ENCODE results near the gene FAF2.
A peak's percentile ranks its signal among the peaks of the same experiment; 100 is the strongest.
"Not testable (repeated sequence)": the region's sequence is repeated elsewhere in the genome, so short reads cannot be mapped to it uniquely, and the experiment has no call there.

FAF2 gene

DNA sequence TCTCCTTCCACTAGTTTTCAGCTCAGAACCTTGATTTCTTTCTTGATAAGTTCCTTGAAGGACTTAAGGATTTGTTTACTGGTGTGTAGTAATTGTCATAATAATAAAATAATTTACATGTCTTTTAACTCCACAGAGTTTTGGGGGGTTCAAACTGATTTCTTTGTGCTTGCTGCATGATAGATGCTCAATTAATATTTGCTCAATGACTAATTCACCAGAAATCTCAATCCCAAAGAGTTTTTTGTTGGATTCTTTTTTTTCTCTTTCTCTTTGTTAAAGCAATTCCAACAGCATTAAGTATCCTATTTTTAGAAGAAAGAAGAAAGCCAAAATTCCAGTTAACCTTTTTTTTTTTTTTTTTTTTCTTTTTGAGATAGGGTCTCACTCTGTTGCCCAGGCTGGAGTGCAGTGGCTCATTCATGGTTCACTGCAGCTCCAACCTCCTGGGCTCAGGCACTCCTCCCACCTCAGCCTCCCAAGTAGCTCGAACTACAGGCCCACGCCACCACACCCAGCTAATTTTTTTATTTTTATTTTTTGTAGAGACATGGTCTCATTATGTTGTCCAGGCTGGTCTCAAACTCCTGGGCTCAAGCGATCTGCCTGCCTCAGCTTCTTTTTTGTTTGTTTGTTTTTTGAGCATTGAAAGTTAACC lies 10.8 kb downstream of the FAF2 start:
- no peak for DNase-seq (ENCODE audit: low spot score)

DNA sequence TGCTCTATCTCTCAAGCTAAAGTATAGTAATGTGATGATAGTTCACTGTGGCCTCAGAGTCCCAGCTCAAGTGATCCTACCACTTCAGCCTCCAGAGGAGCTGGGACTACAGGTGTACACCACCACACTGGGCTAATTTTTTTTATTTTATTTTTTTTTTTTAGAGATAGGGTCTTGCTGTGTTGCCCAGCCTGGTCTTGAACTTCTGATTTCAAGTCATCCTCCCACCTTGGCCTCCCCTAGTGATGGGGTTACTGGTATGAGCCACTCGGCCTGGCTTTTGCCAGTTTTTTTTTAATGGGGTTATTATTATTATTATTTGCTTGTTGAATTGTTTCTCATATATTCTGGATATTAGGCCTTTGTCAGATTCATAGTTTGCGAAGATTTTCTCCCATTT lies 13.2 kb downstream of the FAF2 start:
- no peak for DNase-seq (ENCODE audit: low spot score)

DNA sequence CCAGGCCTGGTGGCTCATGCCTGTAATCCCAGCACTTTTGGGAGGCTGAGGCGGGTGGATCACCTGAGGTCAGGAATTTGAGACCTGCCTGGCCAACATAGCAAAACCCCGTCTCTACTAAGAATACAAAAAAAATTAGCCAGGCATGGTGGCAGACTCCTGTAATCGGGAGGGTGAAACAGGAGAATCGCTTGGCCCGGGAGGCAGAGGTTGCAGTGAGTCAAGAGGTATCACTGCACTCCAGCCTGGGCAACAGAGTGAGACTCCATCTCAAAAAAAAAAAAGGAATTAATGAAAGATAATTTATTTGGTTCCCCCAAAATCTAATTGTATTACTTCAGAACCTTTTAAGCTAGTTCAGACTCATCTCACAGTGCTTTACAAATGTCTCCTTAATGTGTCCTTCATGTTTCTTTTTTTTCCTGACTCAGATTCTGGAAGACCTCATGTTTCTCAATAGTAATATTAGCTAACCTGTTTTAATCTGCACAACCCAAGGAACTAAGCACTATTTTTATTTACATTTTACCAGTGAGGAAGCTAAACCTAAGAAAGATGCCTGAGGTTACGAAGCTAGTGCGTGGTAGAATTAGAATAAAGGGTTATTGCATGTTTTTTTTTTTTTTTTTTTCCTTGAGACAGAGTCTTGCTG lies 15.1 kb downstream of the FAF2 start:
- no peak for DNase-seq (ENCODE audit: low spot score)

DNA sequence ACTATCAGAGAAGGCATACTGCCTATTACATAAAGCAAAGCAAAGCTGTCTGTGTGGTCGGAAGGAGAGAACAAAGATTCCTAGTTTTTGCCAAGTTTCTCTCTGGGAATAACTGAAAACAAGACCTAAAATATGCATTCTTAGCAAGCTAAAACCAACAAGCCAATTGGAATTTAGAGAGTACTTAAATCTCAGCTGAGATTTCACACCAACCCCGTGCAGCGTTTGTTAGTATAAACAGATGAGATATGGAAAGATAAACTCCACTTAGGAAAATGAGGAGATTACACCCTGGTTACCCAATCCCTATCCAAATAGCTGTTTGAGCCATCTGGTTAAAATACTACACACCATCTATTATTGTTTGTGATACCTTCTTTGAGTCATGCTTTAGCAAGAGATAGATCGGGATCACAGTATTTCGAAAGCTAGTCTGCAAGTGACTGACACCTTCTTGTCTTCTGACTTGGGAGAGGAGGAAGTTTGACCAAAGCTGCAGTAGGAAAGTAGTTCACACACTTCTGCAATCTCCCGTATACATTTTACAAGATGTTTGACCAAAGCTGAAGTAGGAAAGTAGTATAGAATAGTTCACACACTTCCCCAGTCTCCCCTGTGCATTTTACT lies 18.2 kb downstream of the FAF2 start:
- peak; percentile 28 for DNase-seq (ENCODE audit: low spot score)

DNA sequence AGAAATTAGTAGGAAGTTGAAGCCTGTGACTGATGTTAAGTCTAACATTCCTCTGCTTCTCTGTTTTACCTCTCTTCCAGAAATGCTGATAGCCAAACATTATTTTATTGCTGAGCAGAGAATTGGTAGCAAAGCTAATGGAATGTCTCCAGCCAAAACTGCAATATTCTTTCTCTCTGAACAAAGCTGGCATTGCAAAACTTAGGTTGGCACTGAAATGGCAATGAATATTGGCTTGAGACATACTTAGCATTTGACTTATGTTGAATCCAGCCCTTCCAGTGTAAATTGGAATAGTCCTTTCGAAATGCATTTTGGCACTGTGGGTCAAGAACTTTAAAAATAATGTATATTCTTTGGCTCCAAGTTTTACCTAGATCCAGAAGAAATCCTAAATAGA lies 21.1 kb downstream of the FAF2 start:
- no peak for DNase-seq (ENCODE audit: low spot score)

DNA sequence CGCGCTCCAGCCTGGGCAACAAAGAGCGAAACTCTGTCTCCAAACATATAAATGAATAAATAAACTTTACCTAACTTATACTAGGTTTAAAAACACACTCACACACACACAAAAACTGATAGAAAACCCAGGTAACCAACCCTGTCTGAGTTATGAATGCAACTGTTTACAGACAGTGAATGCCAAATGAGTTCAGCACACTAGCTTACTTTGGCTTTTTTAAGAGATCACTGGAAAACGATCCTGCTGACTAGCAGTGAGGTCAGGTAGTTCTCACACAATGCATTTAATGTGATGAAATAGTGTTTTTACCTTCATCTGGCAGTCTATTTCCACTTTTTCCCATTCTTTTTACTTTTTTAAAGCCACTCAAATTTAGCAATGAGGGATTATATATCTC lies 22.4 kb downstream of the FAF2 start:
- no peak for DNase-seq (ENCODE audit: low spot score)

DNA sequence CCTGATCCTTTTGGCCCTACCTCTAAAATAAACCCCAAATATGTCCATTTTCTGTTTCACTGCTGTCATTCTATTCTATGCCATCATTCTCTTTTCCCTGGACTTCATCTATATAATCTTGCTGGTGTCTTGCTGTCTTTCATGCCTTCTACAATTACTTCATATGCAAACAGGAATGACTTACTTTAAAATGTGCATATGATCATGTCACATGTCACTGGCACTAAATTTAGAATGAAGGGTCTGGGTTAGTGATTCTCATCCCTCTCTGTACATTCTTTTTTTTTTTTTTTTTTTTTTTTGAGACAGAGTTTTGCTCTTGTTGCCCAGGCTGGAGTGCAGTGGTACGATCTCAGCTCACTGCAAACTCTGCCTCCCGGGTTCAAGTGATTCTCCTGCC lies 22.9 kb downstream of the FAF2 start:
- no peak for DNase-seq (ENCODE audit: low spot score)

DNA sequence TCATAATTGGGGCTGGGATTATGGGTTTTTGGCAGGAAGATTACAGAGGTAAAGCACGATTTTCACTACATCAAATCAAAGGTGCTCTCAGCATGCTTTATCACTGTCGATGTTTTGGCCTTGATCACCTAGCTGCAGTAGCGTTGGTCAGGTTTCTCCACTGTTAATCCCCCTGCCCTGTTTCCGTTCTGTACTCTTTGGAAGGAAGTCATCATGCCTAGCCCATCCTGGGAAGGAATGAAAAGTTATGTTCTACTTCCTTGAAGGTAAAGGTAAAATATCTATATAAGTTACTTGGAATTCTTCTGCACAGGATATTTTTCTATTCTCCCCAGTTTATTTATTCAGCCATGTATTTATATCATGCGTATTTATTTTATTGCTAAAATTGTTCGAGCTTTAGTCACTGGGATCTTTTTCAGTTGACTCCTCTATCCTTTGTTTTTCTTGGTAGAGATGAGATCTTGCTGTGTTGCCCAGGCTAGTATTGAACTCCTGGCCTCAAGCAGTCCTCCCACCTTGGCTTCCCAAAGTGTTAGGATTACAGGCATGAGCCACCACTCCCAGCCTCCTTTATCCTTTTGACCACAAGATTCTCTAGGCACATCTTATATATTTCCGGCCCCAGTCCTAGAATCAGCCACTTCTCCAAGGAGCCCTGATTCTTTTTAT lies 25.3 kb downstream of the FAF2 start:
- no peak for DNase-seq (ENCODE audit: low spot score)

DNA sequence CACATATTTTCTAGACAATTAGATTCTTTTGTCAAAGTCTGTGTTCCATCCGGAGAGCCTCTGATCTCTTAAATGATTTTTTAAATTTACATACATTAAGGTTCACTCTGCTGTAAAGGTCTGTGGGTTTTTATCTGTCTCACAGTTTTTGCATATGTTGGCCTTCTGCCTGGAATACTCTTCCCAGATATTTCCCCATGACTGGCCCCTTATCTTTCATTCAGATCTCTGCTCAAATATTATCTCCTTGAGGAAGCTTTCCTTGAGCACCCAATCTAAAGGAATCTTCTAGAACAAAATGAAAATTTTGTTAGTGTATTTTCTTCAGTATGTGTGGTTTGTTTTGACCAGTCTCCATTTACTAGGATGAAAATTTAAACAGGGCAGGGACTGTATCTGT lies 26.3 kb downstream of the FAF2 start:
- DNase-seq (ENCODE audit: low spot score) = no peak

DNA sequence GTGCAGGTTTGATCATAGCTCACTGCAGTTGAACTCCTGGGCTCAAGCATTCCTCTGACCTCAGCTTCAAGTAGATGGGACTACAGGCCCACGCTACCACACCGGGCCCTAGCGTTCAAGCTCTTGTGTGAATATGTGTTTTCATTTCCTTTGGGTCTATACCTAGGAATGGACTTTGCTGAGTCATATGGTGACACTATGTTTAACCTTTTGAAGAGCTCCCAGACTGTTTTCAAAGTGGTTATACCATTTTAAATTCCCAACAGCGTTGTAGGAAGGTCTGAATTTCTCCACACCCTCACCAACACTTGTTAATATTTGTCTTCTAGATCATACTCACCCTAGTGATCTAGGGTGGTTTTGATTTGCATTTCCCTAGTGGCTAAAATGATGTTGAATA lies 33.5 kb downstream of the FAF2 start:
- no peak for DNase-seq (ENCODE audit: low spot score)

DNA sequence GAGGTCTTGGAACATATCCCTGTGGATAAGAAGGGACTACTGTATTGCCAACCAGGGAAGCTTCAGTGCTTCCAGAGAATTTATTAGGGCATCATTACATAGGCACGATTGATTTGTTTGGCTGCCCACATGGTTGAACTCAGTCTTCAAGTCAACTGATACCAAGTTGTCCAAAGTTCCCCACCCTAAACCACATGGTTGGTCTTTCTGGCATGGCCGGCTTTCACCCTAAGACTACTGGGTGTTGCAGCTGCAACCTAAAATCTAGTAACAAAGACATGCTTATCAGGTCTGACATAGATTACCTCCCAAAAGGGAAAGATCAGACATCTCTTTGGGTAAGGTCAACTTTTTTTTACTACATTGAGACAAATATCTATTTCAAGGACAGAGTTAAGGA lies 37.0 kb downstream of the FAF2 start:
- no peak for DNase-seq (ENCODE audit: low spot score)

DNA sequence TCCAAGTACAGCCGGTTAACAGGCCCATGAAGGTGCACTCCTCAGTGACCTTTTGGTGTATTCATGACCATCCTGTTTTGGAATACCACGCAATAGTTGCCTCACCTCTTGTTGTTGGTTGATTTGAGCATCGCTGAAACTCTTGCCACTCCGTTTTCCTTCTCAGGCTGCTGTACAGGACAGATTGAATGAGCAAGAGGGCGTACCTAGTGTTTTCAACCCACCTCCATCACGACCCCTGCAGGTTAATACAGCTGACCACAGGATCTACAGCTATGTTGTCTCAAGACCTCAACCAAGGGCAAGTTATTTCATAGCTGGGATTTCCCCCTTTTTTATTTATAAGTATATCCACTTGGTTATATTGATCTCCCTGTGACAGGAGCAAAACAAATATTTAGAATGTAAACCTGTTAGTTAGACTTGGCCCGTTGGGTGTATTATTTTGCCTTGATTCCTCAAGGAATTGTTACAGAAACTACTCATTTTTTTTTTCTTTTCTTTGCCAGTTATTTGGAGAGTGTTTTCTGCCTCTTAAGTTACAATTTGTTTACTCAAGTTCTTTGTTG lies 38.1 kb downstream of the FAF2 start:
- no peak for DNase-seq (ENCODE audit: low spot score)

DNA sequence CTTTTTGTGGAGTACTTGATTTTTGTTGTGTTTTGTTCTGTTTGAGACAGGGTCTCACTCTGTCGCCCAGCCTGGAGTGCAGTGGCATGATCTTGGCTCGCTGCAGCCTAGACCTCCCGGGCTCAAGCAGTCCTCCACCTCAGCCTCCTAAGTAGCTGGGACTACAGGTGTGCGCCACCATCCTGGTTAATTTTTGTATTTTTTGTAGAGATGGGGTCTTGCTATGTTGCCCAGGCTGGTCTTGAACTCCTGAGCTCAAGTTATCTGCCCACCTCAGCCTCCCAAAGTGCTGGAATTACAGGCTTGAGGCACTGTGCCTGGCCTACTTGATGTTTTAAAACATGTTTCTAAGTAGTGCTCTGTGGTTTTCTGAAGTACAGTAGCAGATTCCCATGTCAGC lies 39.0 kb downstream of the FAF2 start:
- DNase-seq (ENCODE audit: low spot score) = not testable (repeated sequence)

DNA sequence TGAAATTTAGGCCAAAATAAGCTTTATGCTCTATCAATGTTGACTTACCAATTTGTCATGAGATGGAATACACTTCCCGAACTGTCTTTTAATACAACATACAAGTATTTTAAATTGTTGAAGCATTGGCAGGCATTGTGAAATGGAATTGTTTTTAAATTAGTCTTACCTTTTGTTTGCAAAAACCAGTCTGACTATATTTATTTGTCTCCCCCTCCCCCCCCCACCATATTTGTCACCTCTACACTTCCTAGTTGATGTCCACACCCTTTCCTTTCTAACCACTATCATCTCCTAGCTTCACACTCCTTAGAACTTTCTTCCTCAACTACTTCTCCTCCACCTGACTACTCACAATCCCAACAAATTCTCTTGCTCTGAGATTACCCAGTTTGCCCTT lies 40.9 kb downstream of the FAF2 start:
- DNase-seq (ENCODE audit: low spot score) = no peak

DNA sequence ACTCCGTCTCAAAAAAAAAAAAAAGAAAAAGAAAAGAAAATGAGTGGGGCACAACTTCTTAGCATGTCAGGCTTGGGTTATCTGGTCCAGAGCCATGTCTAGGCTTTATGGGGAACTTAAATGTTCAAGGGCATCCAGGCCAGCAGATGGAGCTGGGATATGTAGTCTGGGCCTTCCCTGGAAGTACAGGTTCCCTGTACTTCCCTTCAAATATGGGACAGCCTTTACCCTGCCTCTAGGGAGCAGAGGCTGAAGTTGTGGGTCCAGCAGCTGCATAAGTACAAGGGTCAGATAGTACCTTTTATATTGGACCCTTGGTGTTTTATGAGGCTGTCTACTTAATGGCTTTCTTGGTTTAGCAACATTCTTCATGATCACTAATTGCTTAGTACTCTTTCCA lies 42.1 kb downstream of the FAF2 start:
- no peak for DNase-seq (ENCODE audit: low spot score)

DNA sequence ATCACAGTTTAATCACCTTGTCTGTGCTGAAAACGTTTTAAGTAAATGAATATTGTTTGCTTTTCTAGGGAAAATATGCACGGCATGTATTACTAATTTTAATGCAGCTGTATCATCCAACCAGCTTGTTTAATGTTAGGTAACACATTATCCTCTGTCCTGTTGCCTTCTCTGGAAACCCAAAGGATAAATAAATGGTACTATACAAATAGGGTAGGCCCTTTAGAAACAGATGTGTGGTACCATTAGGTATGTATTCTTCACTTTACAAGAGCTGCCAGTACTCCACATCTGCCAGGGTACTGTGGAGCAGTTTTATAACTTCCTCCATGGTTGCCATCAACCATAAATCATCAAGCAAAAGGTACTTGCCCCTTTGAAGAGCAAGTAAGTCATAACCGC lies 42.9 kb downstream of the FAF2 start:
- no peak for DNase-seq (ENCODE audit: low spot score)

DNA sequence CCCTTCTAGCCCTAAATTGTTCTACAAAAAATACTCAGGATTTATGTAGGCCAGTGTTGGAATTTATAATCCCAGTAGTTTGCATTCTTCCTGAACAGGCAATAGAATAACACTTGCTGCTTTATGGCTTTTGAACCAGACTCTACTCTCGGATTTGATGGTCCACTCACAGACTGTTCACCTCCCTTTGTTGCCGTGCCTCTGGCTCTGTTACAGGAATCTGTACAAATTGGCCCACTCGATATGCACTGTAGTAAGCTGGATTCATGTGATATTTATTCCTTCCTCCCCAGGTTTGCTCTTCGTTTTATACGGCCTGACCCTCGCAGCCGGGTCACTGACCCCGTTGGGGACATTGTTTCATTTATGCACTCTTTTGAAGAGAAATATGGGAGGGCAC lies 43.7 kb downstream of the FAF2 start:
- no peak for DNase-seq (ENCODE audit: low spot score)

DNA sequence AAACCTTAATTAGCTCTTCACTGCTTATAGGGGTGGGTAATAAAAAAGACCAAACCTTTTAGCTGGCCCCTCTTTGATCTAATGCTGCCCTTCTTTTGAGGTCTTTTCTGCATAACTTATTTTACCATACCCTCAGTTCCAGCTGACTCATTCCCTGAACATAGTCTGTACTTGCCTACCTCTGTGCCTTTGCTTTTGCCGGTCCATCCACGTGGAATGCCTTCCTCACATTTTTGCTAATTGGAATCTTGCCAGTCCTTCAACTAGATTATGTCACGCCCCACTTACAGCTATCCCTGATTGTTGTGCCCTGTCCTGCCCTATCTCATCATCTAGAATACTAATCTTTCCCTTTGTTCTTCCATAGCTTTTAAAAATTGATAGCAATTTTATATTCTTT lies 44.2 kb downstream of the FAF2 start:
- no peak for DNase-seq (ENCODE audit: low spot score)

DNA sequence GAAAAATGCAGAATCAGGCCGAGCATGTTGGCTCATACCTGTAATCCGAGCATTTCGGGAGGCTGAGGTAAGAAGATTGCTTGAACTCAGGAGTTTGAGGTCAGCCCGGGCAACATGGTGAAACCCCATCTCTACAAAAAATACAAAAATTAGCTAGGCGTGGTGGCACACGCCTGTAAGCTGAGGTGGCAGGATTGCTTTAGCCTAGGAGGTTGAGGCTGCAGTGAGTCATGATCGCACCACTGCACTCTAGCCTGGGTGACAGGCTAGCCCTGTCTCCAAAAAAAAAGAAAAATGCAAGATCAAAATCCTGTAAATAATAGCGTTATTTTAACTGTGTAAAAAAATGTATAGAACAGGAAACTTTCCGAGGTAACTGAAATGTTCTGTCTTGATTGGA lies 49.7 kb downstream of the FAF2 start:
- DNase-seq (ENCODE audit: low spot score) = no peak

DNA sequence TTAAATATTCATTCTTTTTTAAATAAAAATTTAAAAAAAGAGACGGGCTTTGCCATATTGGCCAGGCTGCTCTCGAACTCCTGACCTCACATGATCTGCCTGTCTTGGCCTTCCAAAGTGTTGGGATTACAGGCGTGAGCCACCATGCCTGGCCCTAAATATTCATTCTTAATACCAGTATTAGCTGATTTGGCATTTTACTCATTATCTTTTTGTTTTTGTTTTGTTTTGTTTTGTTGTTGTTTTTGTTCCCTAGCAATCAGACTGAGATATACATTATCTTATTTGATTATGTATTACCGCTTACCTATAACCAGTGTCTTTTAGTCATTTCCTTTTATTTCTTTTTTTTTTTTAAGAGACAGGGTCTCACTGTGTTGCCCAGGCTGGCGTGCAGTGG lies 51.1 kb downstream of the FAF2 start:
- no peak for DNase-seq (ENCODE audit: low spot score)

DNA sequence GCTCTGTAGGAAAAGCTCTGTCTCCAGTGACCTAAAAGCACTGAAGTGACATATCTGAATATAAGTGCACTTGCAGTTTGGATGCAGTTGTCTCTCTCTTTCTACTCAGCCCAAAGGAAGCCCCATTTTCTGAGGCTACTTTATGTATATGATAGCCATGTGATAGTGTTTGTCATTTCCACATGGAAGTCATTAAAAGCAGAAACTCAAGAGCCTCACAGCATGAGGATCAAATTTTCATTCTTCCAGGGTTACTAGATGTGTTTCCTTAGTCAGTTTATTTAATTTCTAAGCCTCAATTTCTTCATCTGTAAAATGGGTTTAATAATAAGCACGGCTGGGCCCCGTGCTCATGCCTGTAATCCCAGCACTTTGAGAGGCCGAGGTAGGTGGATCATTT lies 52.3 kb downstream of the FAF2 start:
- DNase-seq (ENCODE audit: low spot score) = no peak

DNA sequence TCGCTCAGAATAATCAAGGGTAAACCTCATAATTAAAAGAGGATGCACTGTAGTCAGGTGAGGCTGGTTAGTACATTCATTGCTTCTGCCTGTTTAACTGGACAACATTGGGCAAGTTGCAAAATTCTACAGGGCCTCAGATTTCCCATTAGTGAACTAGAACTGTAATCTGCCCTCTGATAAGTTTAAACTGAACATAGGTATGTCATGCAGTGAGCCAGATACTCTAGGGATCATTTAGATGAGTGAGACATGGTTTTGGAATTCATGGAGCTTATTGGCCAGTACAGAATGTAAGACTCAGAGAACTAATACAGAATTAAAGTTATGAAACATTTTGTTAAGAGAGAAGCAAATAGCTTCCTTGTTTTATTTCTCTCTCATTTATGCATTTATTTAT lies 53.1 kb downstream of the FAF2 start:
- DNase-seq (ENCODE audit: low spot score) = no peak

DNA sequence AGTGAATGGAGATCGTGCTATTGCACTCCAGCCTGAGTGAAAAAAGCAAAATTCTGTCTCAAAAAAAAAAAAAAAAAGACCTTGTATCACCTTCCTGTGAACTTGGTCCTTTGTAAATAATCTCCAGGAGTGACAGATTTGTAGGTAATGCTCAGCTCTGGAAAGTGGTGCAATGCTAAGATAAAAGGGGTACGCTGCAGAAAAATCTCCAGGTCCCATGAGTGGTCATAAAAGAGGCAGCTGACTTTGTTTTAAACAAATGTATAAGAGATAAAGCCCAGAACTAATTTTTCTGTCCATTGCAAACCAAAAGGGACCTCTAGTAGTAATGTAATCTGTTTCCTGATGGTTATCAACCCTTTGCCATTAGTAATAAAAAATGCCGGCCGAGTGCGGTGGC lies 55.3 kb downstream of the FAF2 start:
- no peak for DNase-seq (ENCODE audit: low spot score)

Data from pons (tissue), 1 donor.